GM21825 (cell line): ENCODE measurements around the gene CRYBA1.

Experiments used
- ATAC-seq: cut with Tn5 transposase; IDR thresholded peaks from one replicate; pipeline ENCODE4 v1.9.1; 2021; ENCODE audit warnings: mild to moderate bottlenecking, moderate library complexity; ENCODE audit not compliant: unreplicated experiment

CRYBA1 gene

GRCh38 chr17:29278692-29279091, 32.0 kb downstream of the CRYBA1 start:
- no peak for ATAC-seq

- no peak for ATAC-seq
Measured at GRCh38 chr17:29279397-29280070, 32.9 kb downstream of the CRYBA1 start.

DNA sequence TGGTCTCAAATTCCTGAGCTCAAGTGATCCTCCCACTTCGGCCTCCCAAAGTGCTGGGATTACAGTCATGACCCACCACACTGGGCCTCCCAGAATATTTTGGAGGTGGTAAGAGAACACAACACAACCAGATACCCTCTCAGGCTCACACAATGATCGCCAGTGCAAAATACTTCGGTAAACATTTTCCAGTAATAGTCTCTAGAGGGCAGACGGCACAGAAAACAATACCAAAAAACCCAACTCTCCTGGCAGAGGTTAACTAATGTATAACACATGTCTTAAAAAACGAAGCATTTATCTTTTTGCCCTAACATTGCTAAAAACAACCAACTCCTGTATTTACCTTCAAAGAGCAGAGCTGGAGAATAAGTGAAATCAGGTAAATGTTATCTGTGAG, 36.8 kb downstream of the CRYBA1 start:
- ATAC-seq, result no peak

DNA sequence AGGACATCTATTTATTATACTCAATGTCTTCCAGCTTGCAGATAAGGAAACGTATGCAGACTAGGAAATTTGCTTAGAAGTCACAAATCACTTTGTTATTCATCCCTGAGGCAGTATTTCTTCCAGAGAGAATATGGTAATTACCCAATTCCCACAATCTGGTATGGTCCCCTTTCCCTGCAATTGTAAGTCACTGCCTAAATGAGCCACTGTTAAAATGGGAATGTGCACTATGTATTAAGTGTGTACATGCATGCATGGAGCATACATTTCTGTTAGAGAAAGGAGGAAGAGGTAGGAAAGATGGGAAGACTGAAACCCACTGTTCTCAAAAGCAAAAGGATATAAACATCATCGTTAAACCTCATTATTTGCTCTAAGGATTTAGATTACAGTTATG, 37.3 kb downstream of the CRYBA1 start:
- no peak for ATAC-seq

- ATAC-seq, result no peak
Measured at GRCh38 chr17:29289852-29290251, 43.2 kb downstream of the CRYBA1 start.

- no peak for ATAC-seq
Measured at GRCh38 chr17:29291163-29291752, 44.6 kb downstream of the CRYBA1 start.

DNA sequence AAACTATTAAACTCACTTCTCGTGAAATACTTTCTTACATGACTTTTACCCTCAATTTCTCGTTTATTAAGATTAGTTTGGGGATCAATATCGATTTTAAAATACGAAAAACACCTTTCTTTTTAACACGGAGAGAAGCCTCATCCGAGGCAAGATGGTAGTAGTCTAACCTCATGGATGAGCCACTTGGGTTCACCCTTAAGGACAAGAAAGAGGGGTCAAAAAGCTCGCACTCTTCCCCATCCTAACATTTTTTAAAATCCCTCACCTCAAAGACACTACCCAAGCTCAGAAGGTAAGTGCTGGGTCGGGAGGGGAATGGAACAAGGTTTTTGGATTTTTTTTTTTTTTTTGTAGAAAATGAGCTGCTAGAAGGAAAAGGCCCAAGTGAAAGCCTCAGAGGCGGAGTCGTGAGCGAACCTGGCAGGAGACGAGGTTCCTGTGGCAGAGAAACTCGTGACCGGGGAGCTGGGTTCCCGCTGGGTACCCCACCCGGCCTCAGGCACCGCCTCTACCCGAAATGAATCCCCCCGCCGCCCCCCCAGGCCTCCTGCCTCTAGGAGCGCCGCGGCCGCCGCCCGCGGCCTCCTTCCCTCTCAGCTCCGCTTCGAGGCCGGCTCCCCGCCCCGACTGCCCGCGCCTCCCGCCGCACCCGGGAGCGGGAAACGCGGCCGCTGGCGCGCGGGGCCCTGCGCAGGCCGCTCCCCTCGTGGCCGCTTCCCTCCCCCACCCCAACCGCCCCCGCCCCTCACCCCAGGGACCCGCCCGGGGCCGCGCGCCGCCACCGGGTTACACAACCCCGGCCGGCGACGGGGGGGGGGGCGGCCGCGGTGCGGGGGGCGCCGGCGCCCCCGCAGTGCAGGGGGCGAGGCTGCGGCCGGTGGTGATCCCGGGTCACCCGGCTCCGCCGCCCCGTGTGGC, 45.7 kb downstream of the CRYBA1 start:
- no peak for ATAC-seq

DNA sequence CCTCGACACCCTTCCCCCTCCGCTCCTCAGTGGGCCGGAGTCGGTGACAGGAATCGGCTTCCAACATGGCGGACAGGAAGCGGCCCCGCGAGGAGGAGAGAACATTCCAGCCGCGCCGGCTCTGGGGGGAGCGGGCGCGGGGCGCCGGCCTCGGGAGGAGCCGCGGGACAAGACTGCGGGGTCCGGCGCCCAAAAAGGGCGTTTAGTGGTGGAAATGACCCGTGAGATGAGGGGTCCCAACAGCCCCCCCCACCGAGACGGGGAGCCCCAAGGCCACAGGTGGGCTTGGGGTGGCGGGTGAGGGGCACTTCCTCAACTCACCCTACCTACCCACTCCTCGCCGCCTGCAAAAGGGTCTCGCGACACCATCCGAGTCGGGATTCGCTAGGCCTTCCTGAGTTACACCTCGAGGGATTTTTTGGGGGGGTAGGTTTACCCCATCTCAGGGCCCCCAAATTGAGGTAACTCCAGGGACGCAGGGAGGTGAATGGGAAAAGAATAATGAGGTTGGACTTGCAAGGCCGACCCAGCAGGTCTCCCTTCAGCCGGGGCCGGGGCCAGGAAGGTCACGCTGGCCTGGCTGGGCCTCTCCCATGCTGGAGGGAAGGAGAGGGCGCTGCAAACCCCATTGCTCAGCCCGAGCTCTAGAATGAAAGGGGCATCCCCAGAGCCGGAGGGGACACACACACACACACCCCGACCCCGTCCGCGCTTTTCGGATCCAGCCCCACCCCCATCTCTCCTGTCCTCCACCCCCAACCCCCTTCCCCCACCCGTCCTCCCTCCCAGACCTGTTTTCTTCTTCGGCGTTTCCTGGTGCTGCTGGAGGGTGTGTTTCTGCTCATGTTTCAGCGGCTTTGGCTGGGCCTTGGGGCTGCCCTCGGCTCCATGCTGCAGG, 46.6 kb downstream of the CRYBA1 start:
- no peak for ATAC-seq

DNA sequence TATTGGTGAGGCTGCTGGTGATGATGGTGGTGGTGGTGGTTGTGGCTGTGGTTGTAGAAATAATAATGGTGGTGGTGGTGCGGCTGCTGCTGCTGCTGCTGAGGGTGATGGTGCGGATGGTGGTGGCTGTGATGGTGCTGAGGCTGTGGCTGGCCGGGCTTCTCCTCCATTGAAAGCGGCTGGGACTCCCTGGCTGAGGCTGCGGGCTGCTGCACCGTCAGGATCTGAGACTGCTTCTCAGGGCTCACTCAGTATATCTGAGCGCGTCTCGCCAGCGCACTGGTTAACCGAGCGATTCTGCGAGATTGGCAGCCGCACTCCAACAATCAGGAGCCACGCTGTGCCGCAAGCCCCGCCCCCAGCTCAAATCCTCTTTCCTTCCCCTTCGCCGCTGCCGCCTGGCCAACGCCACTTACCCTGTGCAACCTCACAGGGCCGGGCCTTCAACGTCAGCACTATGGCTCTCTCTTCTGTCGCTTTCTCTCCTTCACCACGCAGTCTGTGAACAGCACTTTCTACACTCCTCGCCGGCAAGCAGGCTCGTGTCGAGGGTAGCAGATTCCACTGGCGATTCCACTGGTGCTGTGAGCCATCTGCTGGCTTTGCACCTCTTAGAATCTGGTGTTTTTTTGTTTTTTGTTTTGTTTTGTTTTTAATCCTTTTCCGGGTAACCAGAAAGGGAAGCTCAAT, 47.4 kb downstream of the CRYBA1 start, which contains the start of gene NUFIP2:
Gene NUFIP2 (minus strand): TSS at position 259 of the 690 bp plus-strand sequence. CDS start 89 bp downstream, at position 170.
- peak; percentile 75 for ATAC-seq

DNA sequence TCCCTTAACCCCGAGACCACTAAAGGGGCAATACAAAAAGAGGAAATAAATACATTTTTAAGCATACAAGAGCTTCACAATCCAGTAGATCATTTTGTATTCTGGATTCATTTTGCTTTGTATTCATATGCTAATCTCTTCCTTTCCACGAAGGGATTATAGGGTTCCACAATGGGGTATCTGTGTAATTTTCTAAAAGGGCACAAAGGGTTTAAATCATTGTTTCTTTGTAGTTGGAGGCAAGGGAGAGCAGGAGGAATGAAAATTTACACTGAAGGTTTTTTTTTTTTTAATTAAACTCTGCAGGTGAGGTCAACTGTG, 47.9 kb downstream of the CRYBA1 start:
- ATAC-seq, result no peak

DNA sequence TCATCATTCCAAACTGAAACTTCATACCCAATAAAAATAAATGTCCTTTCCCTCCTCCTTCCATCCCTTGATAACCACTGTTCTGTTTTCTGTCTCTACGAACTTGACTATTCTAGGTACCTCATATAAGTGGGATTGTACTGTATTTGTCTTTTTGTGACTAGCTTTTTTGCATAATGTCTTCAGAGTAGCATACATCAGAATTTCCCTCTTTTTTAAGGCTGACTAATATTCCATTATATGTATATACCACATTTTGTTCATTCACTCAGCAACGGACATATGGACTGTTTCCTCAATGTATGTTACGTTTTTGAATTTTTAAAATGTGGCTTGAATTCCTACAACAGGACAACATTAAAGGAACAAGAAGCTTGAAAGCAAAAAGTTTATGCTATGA, 48.8 kb downstream of the CRYBA1 start:
- no peak for ATAC-seq

- no peak for ATAC-seq
Measured at GRCh38 chr17:29299031-29299430, 52.4 kb downstream of the CRYBA1 start.

DNA sequence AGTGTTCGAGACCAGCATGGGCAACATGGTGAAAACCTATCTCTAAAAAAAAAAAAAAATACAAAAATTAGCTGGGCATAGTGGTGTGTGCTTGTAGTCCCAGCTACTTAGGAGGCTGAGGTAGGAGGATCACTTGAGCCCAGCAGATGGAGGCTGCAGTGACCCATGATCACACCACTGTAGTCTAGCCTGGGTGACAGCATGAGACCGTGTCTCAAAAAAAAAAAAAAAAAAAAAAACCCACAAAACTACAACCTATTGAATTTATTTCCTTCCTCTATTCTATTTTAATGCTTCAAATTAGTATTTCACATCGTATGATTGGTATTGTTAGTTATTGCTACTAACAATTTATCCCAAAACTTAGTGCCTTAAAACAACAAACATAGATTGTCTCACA, 56.7 kb downstream of the CRYBA1 start:
- ATAC-seq, result no peak
